ENCODE measurements around the gene GRAMD4.

GRAMD4 gene

DNA sequence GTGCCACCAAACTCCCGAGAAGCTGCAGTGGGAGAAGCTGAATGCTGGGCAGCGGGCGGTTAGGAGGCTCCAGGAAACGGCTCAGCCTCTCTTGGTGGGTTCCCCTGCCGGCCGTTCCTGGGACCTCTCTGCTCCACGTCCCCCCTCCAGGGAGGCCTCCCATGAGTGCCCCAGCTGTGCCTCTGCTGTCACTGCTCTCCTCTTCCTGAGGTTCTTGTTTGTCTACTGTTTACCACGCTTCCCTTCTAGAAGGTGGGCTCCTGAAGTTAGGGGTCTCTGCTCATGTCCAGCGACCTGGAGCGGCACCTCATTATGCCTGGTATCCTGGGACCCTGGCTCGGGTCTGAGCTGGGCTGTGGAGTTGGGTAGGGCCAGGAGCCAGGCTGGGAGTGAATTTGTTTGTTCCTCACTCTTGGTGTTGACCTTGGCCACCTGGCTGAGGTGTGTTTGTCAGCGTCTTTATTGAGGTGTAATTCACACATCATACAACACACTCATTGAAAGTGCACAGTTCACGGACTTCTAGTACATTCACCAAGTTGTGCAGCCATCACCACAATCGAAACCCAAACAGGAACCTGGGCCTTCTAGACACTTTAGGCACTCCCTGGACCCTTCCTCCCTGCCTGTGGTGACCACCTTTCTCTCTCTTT lies 37.8 kb upstream of the GRAMD4 start:
- DNase-seq (ENCODE audit: insufficient read length, low spot score) (no peak), FAIRE-seq (no peak)

DNA sequence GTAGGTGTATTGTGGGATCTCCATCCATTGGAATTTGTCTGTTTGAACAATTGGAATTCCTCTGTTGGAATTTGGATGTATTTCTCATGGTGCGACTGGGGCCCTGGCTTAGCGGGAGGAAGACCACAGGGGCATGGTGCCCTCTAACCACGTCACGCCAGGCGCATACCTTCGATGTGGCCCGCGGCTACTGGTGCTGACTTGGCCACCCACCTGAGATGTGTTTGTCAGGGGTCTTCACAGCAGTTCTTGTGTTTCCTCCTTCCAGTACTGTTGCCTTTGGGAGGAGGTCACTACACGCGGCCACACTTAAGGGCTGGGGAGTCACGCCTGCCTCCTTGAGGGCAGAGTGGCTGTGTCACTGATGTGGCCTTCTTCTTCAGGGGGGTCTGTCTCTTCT lies 36.6 kb upstream of the GRAMD4 start:
- FAIRE-seq (no peak), DNase-seq (ENCODE audit: insufficient read length, low spot score) (no peak)

- DNase-seq (ENCODE audit: insufficient read length, low spot score) (no peak), FAIRE-seq (no peak)
Measured at GRCh38 chr22:46584081-46584921, 35.9 kb upstream of the GRAMD4 start.

DNA sequence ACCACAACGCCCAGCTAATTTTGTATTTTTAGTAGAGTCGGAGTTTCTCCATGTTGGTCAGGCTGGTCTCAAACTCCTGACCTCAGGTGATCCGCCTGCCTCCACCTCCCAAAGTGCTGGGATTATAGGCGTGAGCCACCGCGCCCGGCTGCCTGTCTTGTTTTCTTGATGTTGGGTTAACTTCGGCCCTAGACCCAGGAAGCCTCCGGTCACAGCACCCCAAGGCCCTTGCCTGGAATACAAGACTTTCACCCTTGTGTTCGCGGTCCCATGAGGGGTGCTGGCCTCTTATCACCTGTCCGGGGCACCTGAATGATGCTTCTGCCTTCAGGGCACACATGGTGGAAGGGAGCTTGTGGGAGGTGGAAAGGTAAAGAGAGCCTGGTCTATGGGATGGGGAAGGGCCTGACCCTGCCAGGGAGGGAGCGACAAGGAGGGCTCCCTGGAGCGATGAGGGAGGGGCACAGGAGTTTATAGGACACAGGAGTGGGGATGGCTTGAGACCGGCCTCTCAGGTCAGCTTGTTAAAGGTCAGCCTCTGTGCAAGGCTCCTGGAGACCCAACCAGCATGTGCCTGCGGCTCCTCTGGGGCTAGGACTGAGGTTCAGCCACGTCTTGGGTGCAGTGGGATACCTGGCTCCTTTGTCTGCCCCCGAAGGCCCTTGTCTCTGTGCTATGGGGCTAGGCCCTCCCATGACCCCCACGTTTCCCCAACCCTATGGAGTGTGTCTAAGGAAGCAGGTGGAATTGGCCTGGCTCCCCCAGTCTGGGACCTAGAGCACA lies 34.7 kb upstream of the GRAMD4 start:
- DNase-seq (ENCODE audit: insufficient read length, low spot score) (no peak), FAIRE-seq (no peak)

DNA sequence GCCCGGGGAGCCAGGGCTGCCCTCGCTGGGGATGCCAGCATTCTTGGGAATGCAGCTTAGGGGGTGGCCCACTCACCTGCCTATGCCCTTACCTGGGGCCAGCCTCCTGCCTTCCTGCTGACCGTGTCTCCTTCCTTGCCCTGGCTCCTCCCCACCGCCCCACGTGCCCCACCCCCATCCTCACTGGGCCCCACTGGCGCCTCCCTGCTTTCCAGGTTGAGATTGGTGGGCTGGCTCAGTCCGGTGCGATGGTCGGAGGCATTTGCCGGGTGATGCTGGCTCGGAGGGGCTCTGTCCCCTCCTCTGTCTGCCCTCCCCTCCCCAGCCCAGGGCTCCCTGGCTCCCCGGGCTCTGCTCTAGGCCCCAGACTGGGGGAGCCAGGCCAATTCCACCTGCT lies 34.1 kb upstream of the GRAMD4 start:
- DNase-seq (ENCODE audit: insufficient read length, low spot score): no peak
- FAIRE-seq: no peak

GRCh38 chr22:46586531-46587011 lies 33.6 kb upstream of the GRAMD4 start:
- FAIRE-seq (no peak), DNase-seq (ENCODE audit: insufficient read length, low spot score) (no peak)

DNA sequence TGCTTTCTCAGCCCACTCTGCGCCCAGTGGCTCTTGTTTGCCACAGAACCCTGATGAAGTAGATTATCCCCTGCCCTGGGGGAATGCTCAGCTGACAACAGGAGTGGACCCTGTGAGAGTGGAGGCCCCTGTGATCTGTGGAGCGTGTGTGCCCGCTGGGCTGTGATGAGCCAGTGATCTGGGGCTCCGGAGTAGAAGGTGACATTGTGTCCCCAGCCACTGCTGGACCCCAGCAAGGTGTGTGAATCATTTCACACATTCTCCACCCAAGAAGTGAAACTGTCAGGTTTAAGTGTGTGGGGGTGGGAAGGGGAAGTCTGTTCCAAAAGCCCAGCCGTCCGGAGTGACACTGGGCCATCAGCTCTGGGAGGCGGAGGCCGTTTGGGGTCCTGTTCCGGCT lies 33.1 kb upstream of the GRAMD4 start:
- FAIRE-seq: no peak

DNA sequence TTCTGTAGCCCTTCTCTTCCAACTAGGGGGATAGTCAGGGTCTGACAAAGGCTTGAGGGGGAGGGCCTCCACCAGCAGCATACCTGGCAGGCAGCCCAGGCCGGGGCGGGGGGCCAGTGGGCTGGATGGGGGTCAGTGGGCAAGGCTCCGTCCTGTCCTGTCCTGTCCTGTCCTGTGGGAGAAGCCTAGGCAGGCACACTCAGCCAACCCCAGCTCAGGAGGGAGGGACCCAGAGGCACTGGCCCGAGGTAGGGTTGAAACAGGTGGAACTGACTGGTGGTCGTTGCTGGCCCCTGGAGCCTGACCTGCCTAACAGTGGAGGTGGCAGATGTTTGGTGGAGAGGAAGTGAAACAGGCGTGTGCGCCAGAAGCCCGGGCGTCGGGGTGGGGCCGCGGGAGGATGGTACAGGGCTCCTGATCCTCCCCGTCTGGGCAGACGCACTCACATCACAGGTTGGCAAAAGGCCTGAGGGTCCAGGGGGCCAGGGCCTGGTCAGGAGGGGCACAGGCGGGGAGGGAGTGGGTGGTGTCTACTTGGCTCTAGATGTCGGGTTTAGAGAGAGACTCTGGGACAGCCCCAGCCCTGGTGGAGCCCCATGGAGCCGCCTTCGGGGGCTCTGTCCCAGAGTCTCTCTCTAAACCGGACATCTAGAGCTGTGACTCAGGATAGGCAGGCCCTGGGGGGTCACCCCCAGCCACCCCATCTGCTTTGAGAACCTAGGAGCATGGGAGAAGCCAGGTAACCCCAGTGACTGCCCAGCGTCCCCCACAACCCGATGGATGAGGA lies 32.5 kb upstream of the GRAMD4 start:
- no peak for FAIRE-seq
- no peak for DNase-seq (ENCODE audit: insufficient read length, low spot score)

More for the DNA sequence above, 33.1 kb upstream of the GRAMD4 start:
- DNase-seq (ENCODE audit: insufficient read length, low spot score): no peak

DNA sequence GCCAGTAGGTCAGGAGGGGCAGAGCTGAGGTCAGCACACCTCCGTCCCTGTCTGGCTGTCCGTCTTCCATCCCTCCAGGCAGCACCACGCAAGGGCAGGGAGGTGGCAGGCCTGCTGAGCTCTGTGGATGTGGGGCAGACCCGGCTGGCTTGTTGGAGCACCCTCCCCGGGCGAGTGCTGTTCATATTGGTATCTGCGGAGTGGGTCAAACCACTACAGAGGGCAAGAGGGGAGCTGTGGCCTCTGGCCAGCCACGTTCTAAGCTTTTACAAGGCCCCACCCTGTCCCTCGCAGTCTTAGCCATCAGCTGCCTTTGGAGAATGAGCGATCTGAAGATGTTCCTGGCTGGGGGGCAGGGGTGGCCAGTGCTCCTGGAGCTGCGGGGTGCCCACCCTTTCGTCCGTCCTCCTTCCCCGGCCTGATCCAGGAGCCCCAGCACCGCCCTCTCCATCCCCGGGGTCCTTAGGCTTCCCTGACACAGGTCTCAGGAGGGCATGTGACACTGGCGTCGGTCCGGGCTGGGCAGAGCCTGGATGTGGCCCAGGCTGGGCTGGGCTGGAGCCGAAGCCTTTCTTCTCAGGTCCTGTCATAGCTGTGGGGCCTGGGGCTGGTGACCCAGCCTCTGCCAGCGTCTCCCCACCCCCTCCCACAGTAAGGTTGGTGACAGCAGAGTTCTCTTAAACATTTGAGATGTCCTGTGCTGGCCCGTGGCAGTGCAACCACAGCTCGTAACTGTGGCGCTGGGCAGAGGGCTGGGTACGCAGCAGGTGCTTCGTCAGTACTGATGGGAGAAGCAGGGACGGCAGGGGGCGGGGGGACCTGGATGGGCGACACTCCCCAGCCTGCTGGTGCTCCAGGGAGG lies 31.7 kb upstream of the GRAMD4 start:
- DNase-seq (ENCODE audit: insufficient read length, low spot score) (no peak), FAIRE-seq (no peak)

DNA sequence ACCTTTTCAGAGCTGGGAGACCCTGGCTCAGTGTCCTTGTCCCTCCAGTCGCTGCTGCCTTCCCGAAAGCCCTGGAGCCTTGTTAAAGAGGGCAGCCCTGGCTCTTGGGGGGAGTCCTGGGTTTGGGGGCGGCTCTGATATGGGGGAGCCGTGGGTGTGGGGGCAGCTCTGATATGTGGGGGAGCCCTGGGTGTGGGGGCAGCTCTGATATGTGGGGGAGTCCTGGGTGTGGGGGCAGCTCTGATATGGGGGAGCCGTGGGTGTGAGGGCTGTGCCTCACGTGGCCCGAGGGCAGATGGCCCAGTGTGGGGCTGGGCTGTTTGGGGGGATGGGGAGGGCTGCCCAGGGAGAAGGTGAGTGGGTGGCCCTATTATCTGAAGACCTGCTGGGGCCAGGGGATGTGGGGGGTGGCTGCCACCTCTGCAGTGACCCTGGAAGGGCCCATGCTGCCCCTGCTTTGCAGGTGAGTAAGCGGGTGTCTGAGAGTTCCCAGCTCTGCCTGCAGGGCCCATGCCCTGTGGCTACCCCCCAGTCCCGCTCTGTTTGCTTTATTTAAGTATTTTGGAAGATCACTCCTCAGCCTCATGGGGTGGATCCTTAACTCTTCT lies 30.9 kb upstream of the GRAMD4 start:
- no peak for DNase-seq (ENCODE audit: insufficient read length, low spot score)
- no peak for FAIRE-seq

DNA sequence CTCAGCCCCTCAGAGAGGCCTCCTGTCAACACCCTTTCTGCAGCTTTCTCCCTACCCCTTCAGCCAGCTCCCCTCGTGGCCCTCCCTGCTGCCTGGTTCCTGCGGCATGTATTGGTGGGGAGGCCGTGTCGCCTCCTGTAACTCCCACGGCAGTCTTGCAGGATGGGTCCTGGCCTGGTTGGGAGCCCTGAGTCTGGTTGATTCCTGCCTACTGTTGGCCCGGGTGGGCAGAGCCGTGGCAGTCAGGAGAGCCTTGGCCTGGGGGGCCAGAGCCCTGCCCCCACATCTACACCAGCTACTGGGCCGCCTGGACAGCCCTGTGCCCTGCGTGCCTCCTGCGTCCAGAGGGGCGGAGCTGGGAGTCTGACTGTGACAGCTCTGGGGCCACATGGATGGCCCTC lies 30.3 kb upstream of the GRAMD4 start:
- DNase-seq (ENCODE audit: insufficient read length, low spot score) (no peak), FAIRE-seq (no peak)

- no peak for DNase-seq (ENCODE audit: insufficient read length, low spot score)
Measured at GRCh38 chr22:46590334-46590733, 29.9 kb upstream of the GRAMD4 start.

DNA sequence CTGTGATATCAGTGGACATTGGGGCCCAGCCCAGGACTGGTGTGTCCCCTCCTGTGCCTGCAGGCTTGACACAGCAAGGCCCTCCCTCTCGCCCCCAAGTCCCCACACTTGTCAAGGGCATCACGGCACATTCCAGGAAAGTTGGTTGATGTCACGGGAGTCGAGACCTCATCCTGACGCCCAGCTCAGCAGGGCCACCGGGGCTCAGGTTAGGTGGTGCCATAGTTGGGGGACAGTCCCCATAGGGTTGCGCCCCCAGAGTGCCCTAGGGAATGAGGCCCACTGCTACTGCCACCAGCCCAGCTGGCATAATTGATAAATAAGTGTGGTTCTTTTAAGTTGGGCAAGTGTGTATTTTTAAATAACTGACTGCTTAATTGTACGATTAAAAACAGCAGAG lies 28.3 kb upstream of the GRAMD4 start:
- DNase-seq (ENCODE audit: insufficient read length, low spot score) (no peak), FAIRE-seq (no peak)

More at GRCh38 chr22:46590334-46590733, 29.9 kb upstream of the GRAMD4 start:
- no peak for FAIRE-seq

DNA sequence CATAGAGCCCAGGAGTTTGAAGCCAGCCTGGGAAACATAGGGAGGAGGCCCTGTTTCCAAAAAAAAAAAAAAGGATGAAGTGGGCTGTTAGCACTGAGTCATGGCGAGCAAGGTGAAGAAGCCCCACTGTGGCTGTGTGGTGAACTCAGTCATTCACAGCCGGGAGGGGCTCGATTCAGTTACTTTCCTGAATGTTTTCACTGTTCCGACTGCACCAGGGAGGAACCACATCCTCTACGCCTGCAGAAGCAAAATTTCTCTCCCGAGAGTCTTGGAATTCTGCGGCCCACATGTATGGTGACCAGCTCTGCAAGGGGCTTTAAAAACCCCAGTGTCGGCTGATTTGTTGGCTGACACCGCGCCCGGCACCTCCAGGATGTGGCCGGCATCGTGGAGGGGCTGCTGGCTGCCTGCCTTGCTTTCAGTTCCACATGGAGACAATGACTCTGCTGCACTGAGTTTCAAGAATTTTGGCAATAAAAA lies 27.8 kb upstream of the GRAMD4 start:
- no peak for DNase-seq (ENCODE audit: insufficient read length, low spot score)
- FAIRE-seq: no peak

GRCh38 chr22:46593211-46593681 lies 26.9 kb upstream of the GRAMD4 start:
- DNase-seq (ENCODE audit: insufficient read length, low spot score): no peak
- no peak for FAIRE-seq

GRCh38 chr22:46593996-46594946 lies 25.9 kb upstream of the GRAMD4 start:
- DNase-seq (ENCODE audit: insufficient read length, low spot score) (no peak), FAIRE-seq (no peak)

GRCh38 chr22:46594947-46595298 lies 25.3 kb upstream of the GRAMD4 start:
- DNase-seq (ENCODE audit: insufficient read length, low spot score) (no peak), FAIRE-seq (no peak)

GRCh38 chr22:46595545-46595944 lies 24.6 kb upstream of the GRAMD4 start:
- DNase-seq (ENCODE audit: insufficient read length, low spot score): no peak
- FAIRE-seq: no peak
